Measurements from ENCODE around the gene WDPCP.
"Not testable (repeated sequence)": the region's sequence is repeated elsewhere in the genome, so short reads cannot be mapped to it uniquely, and the experiment has no call there.

WDPCP gene

DNA sequence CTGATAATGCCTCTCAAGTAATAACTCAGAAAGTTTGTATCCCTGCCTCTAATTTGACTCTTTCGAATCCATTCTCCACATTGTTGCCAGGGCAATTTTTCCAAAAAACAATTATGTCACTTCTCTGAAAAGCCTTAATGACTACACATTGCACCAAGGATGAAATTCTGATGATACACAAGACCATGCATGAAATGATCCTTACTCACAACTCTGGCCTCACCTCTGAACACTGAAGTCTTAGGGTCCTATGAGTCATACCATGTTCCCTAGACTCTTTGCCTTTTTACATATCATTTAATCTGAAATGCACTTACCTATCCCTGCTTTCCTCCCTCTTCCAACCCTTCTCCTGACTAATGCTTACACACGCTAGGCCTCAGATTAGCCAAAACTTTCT is 51.0 kb downstream of the WDPCP start:
- no peak for DNase-seq

DNA sequence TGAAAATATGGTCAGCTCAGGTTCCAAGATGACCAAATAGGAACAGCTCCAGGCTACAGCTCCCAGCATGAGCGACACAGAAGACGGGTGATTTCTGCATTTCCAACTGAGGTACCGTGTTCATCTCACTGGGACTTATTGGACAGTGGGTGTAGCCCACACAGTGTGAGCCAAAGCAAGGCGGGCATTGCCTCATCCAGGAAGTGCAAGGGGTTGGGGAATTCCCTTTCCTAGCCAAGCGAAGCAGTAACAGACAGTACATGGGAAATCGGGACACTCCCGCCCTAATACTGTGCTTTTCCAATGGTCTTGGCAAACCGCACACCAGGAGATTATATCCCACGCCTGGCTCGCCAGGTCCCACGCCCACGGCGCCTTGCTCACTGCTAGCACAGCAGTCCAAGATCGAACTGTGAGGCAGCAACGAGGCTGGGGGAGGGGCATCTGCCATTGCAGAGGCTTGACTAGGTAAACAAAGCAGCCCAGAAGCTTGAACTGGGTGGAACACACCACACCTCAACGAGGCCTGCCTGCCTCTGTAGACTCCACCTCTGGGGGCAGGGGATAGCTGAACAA is 57.5 kb downstream of the WDPCP start:
- no peak for DNase-seq

DNA sequence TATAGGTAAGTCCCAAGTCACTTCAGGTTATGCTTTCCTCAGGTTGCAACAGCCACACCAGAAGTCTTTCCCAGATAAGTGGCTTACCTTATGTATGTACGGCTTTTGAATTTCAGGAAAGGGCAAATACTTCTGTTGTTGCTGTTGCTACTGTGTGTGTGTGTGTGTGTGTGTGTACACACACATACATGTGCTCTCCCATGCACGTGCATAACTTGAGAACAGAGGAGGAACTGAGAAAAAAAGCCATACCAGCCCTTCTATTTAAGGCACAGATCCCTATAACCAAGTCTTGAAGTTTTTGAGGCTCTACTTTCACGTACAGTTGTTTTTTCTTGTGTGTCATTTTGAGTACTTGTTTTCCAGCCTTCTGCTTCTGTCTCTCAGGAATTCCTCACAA is 62.4 kb downstream of the WDPCP start:
- DNase-seq: no peak

DNA sequence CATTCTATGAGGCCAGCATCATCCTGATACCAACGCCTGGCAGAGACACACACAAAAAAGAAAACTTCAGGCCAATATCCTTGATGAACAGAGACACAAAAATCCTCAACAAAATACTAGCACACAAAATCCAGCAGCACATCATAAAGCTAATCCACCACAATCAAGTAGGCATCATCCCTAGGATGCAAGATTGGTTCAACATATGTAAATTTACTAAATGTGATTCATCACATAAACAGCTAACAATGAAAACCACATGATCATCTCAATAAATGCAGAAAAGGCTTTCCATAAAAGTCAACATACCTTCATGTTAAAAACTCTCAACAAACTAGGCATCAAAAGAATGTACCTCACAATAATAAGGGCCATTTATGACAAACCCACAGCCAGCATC is 65.3 kb downstream of the WDPCP start:
- no peak for DNase-seq

DNA sequence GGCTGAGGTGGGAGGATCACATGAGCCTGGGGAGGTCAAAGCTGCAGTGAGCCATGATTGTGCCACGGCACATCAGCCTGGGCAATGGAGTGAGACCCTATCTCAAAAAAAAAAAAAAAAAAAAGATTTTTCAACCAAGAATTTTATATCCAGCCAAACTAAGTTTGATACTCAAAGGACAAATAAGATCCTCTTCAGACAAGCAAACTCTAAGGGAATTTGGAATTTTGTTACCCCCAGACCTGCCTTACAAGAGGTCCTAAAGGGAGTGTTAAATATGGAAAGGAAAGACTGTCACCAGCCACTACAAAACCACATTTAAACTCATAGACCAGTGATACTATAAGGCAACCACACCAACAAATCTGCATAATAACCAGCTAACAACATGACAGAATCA is 67.5 kb downstream of the WDPCP start:
- no peak for DNase-seq

DNA sequence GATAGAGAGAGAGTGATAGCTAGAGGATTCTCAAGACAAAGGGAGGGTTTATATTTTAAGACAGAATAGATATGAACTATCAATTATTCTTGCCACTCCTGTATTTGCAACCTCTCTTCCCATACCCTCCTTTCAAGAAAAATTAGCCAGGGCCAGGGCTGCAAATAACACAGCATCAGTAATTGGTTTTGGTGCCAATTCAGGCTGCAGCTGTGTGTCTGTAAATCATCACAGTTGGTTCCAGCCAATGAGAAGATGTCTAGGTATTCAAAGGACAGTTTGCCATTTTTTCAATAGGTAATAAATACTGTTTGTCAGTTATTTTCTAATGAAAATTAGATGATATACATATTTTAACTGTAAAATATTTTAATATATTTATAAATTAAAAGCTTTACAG is 73.5 kb downstream of the WDPCP start:
- DNase-seq: no peak

DNA sequence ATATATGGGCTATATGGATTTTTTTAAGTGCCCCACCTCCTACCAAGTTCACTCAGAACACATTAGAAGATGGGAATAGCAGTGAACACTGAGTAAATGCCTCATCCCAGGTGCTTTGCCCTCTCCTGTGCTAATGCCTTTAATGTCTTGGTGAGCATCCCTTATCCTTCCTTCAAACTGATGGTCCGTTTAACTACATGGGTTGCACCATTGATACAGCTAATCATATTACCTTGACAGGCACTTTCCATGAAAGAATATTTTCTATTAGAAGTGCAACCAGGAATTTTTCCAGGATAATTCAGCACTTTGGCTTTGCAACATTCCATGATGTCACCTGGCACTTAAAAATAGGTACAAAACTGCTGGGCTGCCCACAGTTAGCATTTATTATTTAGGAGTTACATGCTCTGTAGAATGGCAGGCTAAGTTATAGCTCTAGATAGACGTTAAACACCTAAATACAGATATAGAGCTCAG is 74.0 kb downstream of the WDPCP start:
- DNase-seq: no peak

DNA sequence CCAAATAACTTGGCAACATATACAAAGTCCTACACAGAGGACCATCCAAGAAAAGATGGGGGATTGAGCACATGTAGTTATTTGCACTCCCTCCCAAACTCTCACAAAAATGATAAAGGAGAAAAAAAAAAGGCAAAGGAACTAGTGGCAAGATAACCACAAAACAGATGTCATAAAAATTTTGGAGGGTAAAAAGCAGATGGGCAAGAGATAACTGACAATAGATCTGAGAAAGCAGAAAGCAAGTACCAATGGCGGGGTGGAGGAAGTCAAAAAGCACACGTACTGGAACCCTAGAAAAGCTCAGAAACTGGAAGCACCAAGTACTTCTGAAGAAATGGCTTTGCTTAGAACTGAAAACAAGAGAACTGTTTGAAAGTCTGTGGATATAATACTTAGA is 82.0 kb downstream of the WDPCP start:
- no peak for DNase-seq

DNA sequence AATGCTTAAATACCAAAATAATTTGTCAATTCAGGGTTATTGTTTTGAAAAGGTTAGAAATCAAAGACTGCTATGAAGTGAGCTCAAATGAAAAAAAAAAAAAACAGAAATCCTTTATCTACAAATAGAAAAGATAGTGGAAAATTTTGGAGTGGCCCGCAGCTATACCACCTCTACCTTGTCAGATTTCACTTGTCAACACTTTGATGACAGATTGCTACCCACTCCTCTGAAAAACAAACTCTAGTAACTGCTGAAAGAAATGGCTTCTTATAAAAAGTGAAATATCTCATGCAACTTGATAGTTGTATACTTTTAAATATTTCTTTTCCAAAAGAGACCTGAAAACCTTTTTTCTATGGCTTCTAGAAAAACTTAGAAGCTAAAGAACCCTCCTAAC is 84.5 kb downstream of the WDPCP start:
- no peak for DNase-seq

DNA sequence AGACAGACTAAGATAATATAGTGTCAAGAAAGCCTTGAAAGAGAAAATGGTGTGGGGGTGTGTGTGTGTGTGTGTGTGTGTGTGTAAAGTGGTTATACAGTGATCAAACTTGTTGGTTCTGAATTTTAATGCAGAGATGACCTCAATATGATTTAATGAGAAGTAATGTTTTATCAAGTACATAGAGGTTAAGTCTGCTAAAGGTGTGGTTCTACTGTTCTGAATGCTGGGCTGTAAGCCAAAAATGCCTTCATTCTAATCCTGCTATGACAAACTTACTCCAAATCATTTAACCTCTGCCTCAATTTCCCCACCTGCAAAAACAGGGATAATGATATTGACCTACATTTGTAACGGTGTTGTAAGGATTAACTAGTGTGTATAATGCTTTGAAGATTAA is 87.9 kb downstream of the WDPCP start:
- DNase-seq: no peak

DNA sequence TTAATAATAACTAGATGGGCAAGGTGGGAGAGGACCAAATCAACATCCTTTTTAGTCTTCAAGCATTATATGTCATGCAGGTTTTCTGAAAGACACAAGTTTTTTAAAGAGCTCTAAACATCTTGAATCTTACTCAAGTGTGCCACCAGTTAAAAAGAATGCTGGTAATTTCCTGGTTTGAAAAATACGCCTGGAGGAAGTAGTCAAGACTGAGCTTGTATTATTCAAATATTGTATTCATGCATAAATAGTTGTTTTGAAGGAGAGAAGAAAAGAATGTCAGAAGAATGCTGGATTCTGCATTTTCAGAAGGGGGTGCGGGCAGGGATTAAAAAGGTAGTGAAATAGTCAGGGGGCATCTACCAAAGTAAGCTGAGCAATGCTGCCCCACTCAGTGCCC is 90.7 kb downstream of the WDPCP start:
- DNase-seq: no peak

DNA sequence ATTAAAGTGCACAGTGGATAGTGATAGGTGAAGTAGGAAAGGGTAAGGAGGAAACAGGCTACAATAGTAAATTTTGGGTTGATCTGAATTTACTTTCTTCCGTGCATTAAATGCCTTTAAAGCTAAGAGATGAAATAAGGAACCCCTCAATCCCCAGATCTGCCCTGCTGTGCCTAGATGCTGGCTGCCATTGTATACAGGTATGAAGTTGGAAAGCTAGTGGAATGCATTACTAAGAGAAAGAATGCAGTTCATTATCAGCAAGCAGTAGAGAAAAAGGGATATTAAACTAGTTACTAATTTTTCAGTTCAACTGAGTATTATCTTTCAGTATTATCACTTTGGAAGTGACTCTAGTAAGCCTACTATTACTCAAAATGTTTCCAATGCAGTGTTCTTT is 93.3 kb downstream of the WDPCP start:
- no peak for DNase-seq

DNA sequence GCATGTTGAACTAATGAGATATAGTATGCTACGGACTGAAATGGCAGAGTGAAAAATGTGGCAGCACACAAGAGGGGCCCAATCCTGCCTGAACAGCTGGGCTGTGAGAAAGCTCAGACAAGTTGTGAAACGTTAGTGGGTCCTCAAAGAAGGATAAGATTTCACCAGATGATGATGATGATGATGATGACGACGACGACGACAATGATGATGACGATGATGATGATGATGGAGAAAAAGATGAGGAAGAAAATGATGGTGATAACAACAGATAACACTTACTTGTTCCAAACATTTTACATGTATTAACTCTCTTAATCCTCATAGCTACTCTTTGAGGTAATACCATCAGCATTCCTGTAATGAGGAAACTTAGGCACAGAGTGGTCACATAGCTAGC is 94.2 kb downstream of the WDPCP start:
- no peak for DNase-seq

DNA sequence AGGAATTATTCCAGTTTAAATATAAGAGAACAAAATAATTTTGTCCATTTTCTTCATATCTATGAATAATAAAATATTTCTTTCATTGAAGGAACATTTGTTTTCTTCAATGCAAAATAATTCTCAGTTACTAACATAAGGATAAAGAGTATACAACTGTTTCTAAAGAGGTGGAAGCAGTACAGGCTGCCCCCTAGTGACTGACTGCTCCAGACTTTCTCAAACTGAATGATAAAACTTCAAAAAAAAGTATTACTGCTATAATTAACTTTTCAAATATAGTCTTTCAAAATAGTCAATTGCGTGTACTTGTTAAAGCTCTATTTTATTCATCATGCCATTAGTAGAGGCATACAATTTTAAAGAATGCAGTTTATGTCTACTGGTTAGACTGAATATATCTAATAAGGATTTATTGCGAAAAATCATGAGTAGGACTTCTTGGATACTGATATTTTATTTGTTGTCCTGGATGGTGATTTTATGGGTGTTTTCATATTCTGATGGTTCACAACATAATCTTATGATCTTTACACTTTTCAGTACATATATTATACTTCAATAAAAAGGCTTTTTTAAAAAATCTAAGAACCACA is 100.1 kb downstream of the WDPCP start:
- no peak for DNase-seq

DNA sequence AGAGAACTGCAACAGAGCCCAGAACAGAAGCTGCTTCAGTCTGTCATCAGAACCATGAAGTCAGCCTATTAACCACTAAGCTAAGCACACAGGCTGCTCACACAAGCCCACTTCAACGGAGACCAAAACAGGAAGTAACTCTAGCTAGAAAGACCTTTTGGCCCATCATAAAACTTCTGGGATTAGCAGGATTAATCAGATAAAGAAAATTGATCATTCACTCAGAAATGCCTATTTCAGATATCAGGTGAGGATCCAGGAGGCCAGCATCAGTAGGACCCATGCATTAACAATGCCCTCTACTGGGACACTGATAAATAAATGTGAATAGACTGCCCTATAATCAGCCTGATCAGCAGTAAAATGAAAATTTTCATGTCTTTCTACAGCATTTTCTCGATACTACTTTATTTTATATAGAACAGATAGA is 101.4 kb downstream of the WDPCP start:
- DNase-seq: no peak

DNA sequence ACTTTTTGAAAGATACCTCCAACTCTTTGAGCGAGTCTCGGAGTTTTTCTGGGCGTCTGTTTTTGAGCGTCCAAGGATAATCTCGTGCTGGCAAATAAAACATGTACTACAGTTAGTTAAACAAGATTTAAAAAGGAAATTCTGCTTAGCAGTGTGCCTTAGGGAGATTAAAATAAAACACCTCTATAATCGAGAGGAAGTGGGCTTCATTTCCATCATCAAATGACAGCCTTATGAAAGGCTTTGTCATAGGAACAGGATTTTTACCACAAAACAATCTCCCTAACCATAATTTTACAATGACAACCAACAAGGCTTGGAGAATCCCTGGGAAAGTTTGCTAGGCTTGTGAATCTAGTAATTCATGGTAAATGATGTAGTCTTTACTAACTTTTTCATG is 103.4 kb downstream of the WDPCP start:
- DNase-seq: no peak

DNA sequence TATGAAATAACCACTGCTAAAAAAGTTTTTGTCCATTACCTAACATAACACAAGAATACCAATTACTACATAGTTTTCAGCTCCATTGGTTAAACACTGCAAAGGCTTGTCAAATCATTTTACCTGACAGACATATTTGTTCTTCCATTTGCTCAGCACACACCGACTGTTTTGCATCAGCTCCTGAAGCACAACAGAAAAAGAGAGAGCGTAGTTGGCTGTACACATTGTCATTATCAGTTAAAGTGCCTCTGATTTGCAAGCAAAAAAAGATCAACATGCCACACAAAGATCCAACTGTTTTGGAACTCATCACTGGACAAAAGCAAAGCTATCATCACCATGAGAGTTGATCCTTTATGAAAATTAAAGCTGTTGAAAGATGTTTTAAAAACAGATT is 103.8 kb downstream of the WDPCP start:
- no peak for DNase-seq

DNA sequence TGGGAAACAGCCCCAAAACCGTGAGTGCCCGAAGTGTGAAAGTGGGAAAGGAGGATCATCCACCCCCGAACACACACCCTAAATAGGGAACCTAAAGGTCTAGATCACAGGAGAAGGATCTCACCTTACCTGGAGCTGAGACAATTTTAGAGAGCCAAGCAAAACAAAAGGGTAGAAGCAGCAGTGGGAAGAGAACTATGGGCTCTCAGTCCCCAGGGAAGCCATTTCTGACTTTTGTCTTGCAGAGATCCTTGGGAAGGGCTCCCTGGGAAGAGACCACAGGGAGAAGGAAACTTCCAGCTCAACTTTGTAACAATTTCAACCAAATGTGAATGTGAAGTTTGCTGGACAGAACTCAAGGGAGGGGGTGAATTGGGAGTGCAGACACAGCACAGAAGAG is 110.6 kb downstream of the WDPCP start:
- DNase-seq: no peak

DNA sequence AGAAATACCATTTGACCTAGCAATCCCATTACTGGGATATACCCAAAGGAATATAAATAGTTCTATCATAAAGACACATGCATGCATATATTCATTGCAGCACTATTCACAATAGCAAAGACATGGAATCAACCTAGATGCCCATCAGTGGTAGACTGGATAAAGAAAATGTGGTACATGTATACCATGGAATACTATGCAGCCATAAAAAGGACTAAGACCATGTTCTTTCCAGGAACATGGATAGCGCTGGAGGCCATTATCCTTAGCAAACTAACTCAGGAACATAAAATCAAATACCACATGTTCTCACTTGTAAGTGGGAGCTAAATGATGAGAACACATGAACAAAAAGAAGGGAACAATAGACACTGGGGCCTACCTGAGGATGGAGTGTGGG is 119.0 kb downstream of the WDPCP start:
- not testable (repeated sequence) for DNase-seq

DNA sequence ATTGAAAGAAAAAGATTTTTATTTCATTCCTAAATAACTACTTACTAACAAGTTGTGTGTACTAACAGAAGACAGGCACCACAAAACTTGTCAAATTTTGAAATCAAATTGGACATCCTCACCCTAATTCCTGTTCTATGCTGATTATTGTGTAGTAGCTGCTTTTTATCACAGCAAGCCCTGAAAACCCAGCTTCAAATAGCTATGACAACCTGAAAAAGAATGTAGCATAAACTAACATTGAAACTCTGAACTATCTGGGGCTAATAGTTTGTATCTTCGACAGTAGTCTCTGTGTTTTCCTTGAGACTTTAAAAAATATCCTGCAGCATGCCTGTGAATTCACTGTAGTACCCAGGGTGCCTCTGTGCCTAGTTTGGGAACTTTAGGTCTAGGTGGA is 122.6 kb downstream of the WDPCP start:
- no peak for DNase-seq

DNA sequence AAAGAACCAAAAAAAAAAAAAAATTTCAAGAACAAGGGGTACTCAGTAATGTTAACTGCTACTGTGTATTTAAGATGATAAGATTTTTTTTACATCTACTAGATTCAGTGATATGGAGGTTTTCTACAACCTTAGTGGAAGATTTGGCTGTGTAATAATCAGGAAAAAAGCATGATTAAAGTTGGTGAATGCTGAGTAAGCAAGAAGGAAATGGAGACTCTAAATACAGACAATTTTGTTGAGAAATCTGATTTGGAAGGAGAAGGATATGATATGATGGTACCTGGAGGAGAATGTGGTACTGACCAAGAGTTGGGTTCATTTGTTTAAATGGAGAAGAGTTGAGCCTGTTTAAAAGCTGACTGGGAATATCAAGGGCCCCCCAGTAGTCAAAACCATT is 125.1 kb downstream of the WDPCP start:
- DNase-seq: no peak

DNA sequence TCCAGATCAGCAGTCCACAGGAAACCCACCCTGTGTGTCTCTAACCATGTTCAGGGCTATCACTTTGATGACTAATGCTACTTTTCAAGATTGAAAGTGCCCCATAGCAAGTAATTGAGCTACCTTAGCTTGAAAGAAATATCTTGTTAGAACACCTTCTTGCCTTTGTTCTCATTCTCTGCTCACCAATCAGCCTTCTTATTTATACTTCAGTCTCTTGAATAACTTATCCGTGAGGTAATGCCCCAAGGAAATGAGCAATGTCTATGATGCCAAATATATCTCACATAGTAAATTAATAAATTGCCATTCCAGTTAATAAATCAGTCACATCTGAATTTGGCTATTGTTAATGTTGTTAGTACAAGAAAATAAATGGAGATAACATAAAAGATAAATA is 141.6 kb downstream of the WDPCP start:
- DNase-seq: no peak

DNA sequence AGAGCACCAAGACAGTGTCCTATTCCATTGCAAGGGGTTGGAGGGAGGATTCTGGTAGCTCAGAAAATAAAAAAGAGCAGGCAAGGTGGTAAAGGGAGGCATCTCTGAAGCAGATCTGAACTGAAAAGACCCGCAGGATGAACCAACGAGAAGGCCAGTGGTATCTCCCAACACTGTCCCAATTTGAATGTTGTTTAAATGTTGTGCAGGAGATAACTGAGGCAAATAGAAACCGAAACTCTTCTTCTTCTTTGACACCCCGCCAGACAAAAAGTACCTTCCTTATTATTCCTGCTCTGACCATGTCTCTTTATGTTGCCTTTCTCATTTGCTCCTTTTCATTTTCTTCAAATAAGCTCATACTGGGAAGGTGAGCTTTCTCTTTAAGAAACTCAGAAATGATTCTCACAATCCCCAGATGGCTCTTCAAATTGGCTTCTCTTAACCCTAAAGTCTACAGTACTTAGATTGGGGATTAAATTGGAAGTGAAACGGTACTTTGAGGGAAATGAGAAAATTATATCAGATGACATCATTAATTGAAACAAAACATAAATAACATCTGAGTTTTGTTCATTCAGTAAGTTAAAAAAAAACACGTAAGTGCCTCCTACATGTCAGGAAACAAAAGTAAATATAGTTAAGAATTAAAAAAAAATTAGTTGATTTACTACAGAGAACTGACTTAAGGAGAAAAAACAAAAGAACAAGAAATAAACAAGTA is 143.6 kb downstream of the WDPCP start:
- DNase-seq: no peak

DNA sequence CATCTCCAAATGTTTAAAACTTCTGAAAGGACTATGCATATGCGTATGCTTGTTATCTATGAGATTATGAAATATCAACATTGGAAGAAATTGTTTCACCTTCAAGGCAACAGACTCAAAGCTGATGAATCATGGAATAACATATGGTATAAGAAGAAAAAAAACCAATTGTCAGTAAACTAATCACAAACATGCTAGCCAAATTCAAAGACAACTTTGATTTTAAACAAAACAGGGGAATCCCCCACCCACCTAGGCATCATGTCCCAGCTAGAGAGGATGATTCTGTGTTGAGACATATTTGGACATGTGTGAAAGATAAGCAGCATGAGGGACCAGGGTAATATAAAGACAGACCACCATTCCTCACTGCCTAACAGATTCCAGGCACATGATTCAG is 147.7 kb downstream of the WDPCP start:
- DNase-seq: no peak

DNA sequence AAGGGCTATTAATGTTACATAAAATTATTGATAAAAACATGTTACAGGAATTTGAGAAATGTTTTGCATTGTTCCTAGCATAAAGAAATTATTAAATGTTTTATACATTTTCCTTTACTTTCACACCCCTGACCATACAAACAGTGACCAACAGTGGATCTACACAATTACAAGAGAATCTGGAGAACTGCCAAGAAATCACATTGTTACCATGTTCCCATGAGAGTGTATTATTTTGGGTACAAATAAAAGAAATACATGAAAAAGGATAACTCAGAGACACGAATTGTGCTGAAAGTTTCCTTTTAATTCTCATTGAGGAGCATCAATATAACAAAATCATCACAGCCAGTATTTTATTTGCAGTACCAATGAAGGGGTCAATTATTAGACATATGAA is 150.1 kb downstream of the WDPCP start:
- no peak for DNase-seq
